CD4-positive, alpha-beta T cell treated with Interleukin-1 beta for 1 hour (primary cell): ENCODE measurements around the gene AKT1S1.
"Not testable (repeated sequence)": the region's sequence is repeated elsewhere in the genome, so short reads cannot be mapped to it uniquely, and the experiment has no call there.

Experiments
- DNase-seq, 2 donors: peaks; one replicate each; pipeline ENCODE4 v3.0.0-alpha.2; 2020 to 2022

Gene AKT1S1

GRCh38 chr19:49833599-49833998, 43.6 kb downstream of the AKT1S1 start:
- no peak for DNase-seq

- DNase-seq: no peak
These were observed 44.6 kb downstream of the AKT1S1 start for GRCh38 chr19:49832556-49832955.

DNA sequence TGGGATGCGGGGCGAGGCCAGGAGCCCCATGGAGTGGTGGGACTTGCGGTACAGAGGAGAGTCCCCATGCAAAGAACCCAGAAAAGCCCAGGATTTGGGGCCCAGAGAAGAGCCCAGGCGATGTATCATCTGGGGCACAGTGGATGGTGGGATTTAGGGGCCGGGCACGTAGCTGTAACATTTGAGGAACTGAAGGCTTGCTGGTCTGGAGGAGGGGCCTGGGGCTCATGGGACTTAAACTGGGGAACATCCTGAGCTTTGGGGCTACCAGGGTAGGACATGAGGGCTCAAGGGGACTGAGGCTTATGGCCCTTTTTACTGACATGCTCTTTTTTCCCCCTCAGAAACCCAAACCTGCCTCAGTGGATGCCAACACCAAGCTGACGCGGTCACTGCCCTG, 45.6 kb downstream of the AKT1S1 start:
- no peak for DNase-seq

DNA sequence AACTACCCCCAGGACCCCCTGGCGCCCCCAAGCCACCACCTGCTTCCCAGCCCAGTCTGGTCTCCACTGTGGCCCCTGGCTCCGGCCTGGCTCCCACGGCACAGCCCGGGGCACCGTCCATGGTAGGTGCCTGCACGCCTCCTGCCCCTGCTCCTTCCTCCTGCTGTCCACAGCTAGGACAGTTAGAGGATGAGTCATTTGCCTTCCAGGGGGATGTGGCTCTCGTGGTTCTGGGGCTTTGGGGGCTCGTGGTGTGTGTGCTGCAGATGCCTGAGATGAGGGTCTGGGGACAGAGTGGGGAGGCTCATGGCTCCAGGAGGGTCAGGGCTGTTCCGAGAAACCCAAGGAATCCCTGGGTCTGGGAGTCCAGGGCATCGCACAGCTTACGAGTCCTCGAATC, 46.4 kb downstream of the AKT1S1 start:
- no peak for DNase-seq

- DNase-seq: no peak
These were observed 47.4 kb downstream of the AKT1S1 start for GRCh38 chr19:49829721-49830120.

GRCh38 chr19:49829200-49829599, 48.0 kb downstream of the AKT1S1 start:
- DNase-seq: no peak

GRCh38 chr19:49827034-49827433, 50.1 kb downstream of the AKT1S1 start:
- no peak for DNase-seq

DNA sequence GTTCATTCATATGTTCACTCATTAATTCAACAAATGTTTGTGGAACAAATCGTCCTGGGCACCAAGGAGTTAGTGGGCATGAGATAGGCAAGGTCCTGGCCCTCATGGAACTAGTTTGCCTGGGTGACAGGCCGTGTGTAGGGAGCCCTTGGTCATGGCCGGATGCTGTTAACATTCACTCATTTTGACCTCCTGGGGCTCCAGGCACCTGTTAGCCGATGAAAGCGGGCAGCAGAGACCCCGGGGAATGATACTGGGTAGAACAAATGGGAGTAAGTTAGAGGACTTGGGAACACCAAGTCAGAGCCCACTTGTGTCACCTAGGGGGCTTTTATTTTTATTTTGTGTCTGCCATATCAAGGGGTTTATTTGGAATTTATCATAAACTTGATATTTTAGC, 52.5 kb downstream of the AKT1S1 start:
- DNase-seq: no peak

DNA sequence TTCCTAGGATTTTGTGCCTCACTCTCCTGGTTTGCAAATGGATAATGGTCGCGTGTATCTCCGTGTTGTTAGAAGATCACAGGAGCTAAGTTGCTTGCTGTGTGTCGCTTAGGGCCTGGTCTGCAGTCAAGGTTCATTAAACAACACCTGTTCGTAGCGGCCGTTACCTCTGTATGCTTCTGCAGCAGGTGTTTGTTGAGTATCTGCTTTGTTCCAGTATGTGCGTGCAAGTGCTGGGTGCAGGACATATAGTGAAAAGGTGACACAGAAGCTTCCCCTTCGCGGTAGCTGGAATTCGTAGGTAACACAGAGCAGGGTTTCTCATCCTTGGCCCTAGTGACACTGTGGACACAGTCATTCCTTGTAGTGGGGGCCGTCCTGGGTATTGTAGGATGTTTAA, 53.7 kb downstream of the AKT1S1 start:
- DNase-seq: no peak

DNA sequence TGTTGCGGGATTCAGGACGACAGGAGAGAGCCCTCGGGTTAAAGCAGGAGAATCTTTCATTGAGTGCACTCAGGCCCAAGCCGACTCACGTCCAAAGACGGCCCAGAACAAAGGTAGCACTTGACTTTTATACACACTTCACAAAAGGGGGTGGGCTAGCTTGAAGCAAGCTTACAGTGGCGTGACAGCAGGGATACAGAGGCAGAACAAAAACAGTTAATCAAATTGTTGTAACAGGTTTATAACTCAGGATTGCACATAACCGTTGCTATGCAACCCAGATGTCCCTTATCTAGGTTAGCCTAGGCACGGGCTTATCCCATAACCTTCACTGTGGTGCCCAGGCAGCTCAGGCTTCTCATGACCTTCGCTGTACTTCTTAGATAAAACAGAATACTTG, 57.0 kb downstream of the AKT1S1 start:
- DNase-seq: no peak

DNA sequence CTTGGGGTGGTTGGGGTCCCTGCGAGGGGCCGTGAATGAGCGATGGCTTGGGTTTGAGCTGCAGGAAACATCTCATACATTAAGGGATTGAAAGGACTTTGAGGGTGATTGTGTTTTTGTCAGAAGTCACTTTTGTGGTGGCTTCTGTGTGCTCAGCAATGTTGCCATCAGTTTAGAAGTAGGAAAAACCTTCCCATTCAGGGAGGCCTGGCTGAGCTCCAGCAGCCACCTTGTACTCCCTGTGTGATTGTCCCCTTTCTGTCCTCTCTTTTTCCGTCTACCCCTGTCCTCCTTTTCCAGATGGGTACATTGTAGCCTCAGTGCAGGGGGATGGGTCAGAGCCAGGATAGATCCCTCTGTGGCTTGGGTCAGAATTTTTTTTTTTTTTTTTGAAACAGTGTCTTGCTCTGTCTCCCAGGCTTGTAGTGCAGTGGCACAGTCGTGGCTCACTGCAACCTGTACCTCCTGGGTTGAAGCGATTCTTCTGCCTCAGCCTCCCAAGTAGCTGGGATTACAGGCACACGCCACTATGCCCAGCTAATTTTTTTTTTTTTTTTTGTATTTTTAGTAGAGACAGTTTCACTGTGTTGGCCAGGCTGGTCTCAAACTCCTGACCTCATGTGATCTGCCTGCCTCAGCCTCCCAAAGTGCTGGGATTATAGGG, 57.6 kb downstream of the AKT1S1 start:
- DNase-seq: not testable (repeated sequence)
